IPS DF 19.7 (cell line): Measurements from ENCODE around the gene DNAJB2.
"Not testable (repeated sequence)": the region's sequence is repeated elsewhere in the genome, so short reads cannot be mapped to it uniquely, and the experiment has no call there.

ENCODE experiments used
- DNase-seq: peaks from one replicate; pipeline ENCODE4 v3.0.0-alpha.2; 2013; ENCODE audit warnings: low read depth, low spot score

The DNAJB2 gene

DNA sequence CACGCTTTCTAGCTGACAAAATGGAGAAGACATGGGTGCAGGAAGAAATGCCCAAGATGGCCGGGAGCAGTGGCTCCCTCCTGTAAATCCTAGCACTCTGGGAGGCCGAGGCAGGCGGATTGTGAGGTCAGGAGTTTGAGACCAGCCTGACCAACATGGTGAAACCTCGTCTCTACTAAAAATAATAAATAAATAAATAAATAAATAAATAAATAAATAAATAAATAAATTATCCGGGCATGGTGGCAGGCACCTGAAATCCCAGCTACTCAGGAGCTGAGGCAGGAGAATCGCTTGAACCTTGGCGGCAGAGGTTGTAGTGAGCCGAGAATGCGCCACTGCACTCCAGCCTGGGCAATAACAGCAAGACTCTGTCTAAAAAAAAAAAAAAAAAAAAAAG lies 20.2 kb upstream of the DNAJB2 start:
- not testable (repeated sequence) for DNase-seq

DNA sequence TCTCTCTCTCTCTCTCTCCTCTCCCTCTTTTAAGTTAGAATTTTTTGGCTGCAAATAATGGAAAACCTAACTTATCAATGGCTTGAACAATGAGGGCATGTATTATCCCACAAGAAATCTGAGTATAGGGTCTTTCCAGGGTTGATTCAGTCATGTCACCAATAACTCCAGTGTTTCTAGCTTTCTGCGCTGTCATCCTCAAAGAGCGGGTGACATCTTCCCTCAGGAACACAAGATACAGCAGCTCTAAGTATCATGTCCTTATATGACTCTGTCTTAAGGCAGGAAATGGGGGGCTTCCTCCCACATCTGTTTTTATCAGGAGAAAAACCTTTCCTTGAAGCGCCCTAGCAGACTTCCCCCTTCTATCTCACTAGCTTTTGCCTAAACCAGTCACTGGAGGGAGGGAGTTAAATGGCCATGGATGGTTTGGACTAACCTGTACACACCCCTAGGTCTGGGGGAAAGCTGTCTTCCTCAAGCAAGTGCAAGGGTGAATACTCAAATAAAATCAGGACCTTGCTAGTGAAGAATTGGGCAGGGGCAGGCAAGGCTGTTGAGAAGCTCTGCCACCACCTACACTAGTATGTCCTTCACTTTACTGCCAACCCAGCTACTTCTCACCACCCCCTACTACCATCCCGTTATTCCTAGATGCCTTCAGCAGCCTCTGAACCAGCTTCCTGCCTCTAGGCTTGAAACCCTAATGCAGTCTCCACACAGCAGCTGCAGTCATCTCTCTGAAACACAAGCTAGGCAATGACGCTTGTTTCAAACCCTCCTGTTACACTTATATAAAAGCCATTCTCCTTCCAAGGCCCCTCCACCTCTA lies 17.9 kb upstream of the DNAJB2 start:
- no peak for DNase-seq

DNA sequence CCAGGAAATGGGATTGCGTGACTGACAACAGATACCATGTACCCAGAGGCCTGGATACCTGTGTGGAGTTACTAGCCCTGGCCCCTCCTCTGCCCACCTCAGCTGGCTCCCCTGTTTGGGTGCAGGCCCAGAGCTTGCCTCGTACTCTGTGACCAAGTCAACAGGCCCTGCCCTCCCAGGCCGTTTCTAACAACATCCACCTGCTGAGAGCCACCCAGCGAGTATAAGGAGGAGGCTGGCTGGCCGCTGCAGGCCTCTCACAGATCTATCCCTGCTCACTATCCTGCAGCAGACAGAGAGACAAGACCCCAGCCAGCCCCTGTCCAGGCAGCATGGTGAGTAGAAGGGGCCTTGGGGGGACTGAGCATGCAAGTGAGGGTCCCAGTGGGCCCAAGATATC lies 12.9 kb upstream of the DNAJB2 start:
- DNase-seq = no peak

DNA sequence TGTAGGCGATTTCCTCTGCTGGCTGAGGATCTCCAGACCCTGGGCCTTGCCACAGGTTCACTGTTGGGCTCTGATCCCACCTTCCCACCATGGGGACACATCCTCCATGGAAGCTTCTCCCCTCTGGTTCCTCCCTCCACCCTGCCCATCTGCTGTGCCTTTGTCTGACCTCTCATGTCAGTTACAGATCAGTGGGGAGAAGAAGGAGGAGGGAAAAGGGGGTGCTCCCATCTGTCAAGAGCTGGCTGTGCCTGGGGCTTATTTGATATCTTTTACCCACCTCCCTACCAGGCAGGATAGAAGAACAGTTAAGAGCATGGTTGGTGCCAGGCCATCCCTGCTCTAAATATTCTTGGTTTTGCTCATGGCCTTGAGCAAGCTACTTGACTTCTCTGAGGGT lies 12.3 kb upstream of the DNAJB2 start:
- DNase-seq = no peak

DNA sequence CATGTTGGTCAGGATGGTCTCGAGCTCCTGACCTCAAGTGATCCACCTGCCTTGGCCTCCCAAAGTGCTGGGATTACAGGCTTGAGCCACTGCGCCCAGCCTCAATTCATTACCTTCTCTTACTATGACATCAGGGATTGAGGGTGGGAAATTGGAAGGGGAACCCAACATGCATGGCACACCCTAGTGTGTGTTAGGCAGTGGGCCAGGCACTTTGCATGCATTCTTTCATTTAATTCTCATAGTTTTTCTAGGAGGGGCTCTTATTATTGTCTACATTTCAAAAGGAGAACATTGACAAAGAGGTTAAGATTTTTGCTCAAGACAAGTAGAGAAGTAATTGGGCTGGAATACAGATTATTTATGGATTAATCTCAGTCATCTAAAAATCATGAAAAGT lies 10.9 kb upstream of the DNAJB2 start:
- DNase-seq = no peak

DNA sequence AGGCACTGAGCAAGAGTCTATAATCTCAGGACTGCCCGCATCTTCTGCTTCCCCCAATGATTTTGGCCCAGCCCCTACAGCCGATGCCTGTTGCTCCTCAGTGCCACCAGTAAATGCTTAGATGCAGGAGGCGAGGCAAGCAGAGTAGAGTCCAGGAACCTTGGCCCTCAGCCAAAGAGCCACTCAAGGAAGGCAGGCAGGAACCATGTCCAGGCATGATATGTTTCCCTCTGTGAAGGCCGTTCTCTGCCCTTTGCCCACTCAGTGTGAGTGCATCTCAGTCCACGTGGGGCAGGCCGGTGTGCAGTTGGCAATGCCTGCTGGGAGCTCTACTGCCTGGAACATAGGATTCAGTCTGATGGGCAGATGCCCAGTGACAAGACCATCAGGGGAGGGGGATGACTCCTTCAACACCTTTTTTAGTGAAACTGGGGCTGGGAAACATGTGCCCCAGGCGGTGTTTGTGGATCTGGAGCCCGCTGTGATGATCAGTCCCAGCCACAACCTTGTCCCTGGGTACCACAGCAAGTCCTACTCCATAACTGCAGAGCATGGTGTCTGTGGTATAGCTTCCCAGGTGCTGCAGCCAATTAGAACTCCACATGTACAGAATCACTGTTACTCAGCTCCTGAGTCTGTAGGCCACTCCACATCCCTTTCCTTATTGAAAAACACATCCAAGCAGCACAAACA lies 9.7 kb upstream of the DNAJB2 start:
- DNase-seq = no peak

DNA sequence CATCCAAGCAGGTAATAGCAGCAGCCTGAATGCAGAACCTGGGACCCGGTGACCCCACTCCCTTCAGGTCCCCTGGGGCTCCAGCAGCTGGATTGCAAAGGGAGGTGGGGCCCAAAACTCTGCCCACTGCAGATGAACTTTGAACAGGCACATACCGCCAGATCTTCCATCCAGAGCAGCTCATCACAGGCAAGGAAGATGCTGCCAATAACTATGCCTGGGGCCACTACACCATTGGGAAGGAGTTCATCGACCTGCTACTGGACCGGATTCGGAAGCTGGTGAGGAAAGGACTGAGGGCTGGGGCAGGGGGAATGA lies 9.2 kb upstream of the DNAJB2 start:
- no peak for DNase-seq

DNA sequence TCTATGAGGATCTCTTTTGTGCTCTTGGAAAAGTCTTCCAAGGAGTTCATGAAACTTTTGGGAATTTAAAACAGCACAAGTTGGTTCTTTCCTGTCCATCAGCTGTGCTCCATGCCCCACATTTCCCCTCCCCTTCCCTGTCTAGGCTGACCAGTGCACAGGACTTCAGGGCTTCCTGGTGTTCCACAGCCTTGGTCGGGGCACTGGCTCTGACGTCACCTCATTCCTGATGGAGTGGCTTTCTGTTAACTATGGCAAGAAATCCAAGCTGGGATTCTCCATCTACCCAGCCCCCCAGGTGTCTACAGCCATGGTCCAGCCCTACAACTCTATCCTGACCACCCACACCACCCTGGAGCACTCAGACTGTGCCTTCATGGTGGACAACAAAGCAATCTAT lies 8.1 kb upstream of the DNAJB2 start:
- DNase-seq = no peak

DNA sequence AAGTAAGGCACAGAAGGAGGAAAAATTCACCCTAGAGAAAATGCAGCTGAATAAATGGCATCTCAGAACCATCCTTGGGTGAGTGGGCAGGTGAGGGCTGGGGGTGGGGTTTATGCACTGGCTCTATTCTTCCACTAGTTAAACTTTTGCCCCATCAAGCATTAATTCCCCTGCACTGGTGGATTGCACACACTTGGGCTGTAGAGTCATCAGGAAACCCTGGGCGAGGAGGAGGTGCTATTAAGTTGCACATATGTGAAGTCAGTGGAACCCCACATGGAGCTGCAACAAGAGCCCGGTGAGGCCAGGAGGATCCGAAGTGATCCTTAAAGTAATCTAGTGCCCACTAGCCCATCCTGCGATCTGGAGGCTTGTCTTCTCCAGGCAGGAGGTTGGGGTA lies 6.8 kb upstream of the DNAJB2 start:
- no peak for DNase-seq

DNA sequence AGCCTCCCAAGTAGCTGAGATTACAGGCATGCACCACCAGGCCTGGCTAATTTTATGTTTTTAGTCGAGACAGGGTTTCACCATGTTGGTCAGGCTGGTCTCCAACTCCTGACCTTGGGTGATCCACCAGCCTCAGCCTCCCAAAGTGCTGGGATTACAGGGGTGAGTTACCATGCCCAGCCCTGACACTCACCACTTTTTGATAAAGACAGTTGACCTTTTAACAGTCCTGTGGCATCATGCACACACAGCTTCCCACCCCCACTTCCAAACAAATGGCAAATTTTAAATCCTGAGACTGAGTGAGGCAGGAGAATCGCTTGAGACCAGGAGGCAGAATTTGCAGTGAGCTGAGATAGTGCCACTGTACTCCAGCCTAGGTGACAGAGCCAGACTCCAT lies 6.2 kb upstream of the DNAJB2 start:
- no peak for DNase-seq

DNA sequence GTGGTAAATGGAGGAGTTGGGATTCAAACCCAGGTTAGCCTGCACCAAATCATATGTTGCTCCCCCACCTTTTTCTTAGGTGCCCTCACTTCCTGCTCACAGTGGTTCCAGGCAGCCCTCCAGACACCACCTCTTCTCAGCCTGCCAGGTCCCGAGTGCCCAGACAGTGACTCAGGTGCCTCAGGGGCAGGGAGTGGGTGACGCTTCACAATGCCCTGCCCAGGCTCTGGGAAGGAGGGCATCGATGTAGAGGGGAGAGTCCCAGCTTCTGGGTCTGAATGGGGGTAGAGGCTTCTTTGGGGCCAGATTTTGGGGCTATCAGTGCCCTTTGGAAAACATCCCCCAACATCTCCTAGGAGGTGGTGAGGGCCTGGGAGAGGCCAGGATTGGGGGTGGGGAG lies 5.2 kb upstream of the DNAJB2 start:
- no peak for DNase-seq

DNA sequence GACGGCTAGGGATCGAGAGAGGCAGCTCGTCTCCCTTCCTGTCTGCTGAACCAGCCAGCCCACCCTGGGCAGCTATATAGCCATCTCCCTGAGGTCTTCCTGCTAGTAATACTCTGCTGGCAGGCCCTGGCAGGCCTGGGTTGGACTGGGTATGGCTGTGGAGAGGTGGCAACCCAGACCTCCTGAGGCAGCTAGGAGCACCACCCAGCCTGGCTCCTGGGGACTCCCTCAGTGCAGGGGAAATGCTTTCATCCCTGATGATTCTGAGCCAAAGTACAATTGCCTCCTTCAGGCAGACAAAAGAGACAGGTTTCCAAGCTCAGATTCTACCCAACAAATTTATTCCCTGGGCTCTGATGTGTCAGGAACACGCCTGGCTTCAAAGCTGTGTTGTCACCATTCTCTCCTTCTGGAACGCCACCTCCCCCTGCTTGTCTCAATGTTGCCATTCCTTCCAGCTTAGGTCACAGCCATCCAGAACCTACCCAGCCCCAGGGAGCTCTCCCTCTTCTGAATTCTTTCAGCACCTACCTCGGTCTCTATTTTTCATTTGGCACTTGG lies 4.7 kb upstream of the DNAJB2 start:
- no peak for DNase-seq

DNA sequence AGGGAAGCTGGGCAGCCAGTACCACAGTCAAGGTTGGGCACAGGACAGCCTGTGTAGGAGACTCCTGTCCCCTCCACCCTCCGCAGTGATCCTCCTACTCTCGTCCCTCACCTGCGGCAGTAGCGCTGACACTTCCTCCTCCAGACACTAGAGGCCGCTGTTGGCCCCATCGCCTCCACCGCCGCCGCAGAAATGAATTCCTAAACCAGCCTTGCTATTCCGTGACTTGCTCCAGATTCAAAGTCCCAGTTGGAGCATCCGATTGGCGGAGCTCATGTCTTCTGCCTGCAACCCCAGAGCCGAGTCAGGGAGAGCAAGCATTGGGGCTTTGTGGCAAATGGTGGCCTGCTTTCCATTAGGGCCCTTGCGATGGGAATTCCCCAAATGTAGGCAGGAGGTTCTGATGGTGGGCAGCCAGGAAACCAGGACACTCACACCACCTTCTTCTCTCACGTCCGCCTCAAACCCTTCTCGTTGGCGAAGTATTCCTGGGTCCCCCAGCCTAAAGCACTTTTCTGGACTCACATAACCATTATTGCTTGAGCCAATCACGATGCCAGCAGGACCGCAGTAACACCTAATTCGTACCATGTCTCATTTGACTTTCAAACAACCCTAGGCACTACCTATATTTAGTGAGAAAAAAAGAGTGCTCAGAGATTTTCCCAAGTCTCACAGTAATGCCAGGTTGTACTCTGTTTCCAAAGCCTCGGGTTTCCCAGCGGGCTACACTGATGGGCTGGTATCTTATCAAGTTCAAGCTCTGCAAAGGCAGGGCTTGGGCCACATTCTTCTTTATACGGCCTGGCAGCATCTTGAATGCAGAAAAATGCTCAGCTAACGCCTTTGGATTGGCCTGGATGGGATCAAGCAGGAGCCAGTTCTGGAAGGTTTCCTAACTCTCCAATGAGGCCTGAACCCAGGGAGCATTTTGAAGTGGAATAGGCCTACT lies 1.2 kb upstream of the DNAJB2 start:
- DNase-seq = no peak

DNA sequence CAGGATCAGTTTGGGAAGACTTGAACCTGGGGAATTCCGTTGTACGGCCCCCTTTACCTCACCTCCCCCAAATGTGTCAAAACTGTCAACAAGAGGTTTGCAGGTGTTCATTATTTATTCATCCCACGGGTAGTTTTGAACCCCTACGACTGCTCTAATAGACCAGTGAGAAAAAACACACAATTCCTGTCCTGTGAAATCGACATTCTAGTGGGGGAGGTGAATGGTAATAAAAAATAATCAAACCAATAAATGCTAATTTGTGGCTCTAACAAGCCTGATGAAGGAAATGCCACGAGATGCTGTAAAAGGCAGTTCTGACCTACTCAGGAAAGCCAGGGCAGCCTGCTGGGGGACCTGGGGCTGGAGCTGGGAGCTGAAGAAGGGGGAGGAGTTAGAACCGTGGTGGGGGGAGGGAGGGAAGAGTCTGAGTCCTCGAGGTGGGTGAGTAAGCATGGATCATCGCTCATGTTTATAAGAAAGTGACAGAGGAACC lies 463 bp upstream of the DNAJB2 start:
- no peak for DNase-seq

DNA sequence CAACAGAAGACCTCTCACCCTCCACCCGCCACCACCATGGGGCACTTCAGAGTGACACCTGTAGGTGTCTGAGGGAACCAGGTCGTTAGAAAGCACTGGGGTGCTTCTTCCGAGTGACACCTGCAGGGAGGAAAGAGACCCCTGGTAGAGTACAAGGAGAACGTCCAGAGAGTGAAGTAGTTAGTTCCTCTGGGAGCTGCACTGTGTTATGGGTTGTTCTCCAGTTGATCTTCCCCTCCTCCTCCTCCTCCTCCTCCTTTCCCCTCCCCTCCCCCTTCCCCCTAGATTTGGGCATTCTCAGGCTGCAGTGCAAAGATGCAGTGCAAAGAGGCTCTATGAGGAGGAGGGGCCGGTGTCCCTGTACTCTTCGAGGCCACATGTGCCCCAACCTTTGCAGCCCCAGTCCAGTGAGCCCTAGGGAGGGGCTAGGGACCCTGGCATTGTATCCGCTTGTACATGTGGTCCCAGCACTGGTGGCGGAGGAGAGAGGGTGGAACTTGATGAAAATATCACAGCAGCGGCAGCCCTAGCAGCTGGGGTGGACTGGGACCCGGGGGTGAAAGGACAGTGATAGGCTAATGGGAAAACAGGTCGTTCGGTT lies 850 bp downstream of the DNAJB2 start:
- no peak for DNase-seq

DNA sequence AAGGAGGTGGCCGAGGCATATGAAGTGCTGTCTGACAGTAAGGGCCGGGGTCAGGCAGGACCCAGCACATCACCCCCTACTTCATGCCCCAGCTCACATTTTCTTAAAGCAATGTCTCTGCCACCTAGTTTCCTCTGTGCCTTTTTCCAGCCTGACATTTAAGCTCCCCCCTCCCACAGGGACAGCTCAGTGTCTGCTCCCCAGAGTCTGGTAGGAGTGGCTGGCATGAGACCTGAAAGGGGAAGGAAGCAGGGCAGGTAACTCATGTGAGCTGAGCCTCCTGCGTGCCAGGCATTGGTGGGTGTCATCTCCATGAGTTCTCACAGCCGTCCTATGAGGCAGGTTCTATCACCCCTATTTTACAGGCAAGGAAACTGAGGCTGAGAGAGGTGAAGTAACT lies 1.5 kb downstream of the DNAJB2 start:
- no peak for DNase-seq

DNA sequence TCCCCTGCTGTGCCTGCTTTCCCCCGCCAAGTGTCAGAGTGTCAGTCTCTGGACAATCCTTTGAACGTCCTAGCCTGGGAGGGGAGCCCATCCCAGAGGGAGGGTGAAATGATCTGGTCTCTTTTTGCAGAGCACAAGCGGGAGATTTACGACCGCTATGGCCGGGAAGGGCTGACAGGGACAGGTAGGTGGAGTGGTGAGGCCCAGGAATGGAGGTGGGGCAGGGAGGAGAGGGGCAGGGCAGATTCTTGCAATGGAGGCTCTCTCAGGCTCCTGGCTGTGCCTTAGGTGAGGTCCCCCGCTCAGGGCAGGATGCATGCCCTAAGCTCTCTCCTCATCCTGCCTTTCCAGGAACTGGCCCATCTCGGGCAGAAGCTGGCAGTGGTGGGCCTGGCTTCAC lies 2.4 kb downstream of the DNAJB2 start:
- DNase-seq = no peak

DNA sequence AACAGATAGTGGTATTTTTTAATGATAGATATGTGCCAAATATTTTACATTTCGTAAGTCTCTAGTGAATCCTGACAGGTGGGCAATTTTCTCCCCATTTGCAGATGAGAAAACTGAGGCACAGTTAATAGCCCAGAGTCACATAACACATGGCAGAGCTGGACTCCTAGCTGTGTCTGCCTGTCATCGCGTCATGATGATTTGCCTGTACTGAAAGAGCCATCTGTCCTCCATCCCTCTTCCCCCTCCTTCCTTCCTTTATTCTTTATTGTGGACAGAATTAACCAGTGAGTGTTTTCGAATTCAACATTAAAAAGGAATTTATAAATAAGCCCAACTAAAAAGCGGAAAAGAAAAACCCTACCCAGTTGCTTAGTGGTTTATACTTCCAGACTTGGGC lies 3.2 kb downstream of the DNAJB2 start:
- no peak for DNase-seq

DNA sequence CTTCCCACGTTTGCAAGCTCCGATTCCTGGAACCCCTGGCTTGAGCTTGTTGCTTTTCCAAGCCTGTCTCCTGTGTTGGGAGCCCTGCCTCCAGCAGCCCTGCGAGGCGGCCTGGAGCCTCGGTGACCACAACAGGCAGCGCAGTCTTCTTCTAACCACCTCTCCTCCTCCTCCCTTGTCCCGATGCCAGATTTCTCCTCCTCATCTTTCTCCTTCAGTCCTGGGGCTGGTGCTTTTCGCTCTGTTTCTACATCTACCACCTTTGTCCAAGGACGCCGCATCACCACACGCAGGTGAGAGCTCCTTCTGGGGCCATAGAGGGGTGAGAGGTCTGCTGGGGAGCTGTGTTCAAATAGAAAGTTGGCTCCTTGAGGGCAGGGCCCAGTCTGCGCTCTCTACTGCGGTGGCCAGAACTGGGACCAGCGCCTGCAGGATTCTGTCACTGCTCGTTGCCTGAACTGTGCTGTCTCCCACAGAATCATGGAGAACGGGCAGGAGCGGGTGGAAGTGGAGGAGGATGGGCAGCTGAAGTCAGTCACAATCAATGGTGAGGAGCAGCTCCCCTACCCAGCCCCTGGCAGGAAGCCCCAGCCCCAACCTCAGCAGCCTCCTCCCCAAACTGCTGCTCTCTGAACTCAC lies 3.9 kb downstream of the DNAJB2 start:
- no peak for DNase-seq

DNA sequence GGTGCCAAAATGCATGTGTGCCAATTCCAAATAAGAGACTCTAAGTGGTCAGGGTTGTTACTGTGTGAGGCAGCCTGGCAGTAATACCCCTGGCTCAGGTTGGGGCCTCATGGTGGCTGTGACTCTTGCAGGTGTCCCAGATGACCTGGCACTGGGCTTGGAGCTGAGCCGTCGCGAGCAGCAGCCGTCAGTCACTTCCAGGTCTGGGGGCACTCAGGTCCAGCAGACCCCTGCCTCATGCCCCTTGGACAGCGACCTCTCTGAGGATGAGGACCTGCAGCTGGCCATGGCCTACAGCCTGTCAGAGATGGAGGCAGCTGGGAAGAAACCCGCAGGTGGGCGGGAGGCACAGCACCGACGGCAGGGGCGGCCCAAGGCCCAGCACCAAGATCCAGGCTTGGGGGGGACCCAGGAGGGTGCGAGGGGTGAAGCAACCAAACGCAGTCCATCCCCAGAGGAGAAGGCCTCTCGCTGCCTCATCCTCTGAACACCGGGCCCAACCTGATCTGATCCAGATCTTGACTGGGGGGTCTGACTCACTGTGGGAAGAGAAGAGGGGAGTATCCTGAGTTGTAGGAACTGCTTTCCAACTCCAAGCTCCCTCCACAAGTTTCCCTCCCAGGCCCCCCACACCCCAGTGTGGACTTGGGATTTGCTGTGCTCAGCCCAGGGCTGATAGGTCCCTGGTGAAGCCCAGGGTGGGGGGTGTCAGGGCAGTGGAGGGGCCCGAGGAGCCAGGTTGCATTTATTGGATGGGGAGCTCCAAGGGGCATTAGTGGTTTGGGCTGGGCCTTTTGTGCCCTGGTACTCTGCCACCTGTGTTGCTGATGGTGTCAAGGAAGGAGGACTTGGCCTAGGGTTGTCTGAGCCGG lies 5.6 kb downstream of the DNAJB2 start:
- DNase-seq = no peak
